GM18508 (cell line): ENCODE results near the gene FGF22.

ENCODE experiments used
- ATAC-seq: cut with Tn5 transposase; IDR thresholded peaks from one replicate; pipeline ENCODE4 v1.9.1; 2021; ENCODE audit warnings: moderate number of reproducible peaks; ENCODE audit not compliant: insufficient read depth, unreplicated experiment

The FGF22 gene

DNA sequence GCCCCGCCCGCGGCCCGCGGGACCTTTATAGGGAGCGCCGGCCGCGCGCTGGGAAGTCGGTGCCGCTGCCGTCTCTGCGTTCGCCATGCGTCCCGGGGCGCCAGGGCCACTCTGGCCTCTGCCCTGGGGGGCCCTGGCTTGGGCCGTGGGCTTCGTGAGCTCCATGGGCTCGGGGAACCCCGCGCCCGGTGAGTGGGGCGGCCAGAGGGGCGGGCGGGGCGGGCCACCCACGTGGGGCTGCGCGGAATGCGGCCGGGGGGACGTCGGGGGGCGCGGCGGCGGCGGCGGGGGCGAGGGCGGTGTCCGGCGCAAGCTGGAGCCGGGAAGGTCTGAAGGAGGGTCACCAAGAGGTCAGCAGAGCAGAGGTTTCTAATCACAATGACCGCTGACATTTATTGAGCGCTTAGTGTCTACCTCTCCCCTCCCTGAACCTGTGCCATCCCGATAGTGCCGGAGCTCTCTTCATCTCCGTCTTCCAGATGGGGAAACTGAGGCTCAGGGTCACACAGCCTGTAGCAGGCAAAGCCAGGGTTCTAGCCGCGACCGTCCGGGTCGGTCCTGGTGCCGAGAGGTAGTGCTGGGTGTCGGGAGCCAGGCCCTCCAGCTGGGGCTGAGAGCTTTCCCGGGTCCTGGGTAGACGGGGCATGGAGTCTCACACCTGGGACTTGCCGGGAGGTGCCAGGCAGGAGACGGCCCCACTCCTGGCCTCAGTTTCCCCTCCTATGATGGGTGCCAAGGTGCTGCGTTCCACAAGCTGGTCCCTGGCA lies 36.8 kb downstream of the FGF22 start, which contains the start of gene FSTL3:
Gene FSTL3, plus strand, starts transcription at position 54 of the 767 bp plus-strand sequence. Its CDS starts 32 bp downstream, at position 86.
- ATAC-seq, result no peak

DNA sequence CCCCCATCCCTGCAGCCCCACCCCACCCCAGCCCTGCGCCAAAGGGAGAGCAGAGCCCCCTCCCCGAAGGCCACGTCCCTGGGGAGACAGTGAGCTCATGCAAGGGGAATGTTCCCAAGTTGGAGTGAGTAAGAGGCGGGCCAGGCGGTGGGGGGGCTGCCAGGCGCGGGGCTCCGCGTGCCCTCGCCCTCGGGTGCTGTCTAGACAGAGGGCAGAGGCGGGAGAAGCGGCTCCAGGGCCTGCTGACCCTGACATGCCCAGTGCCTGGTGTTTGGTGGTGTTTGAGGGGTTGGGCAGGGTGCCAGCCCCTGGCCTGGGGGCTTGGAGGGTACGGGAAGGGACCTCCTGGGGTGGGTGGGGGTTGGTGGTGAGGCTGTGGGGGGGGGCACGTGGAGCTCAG lies 37.5 kb downstream of the FGF22 start:
- no peak for ATAC-seq

DNA sequence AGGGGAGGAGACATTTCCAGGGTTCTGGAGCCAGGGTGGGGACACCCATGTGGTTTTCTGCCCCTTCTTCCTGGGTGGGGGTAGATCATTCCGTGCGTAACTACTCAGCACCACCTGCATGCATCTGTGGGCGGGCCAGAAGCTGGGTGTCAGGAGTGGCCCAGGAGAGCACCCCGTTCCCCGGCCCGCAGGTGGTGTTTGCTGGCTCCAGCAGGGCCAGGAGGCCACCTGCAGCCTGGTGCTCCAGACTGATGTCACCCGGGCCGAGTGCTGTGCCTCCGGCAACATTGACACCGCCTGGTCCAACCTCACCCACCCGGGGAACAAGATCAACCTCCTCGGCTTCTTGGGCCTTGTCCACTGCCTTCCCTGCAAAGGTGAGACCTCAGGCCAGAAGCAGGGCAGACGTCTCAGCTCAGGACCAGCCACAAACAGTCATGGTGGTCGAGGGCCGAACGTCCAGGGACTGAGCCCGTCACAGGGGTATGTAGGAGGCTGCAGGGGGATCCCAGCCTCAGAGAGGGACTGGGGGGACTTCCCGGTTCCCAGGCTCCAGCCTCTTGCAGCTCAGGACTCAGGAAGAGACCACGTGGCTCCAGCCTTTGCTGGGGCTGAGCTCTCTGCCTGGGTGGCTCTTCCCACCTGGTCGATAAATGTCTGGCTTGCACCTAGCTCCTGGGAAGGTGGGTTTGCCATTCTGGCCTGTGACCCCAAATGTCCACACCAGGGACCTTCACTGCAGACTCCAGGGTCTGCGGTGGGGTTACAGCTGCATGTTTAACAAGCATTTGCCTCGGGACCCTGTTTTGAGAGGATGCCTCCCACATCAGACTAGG lies 38.1 kb downstream of the FGF22 start:
- ATAC-seq, result no peak

DNA sequence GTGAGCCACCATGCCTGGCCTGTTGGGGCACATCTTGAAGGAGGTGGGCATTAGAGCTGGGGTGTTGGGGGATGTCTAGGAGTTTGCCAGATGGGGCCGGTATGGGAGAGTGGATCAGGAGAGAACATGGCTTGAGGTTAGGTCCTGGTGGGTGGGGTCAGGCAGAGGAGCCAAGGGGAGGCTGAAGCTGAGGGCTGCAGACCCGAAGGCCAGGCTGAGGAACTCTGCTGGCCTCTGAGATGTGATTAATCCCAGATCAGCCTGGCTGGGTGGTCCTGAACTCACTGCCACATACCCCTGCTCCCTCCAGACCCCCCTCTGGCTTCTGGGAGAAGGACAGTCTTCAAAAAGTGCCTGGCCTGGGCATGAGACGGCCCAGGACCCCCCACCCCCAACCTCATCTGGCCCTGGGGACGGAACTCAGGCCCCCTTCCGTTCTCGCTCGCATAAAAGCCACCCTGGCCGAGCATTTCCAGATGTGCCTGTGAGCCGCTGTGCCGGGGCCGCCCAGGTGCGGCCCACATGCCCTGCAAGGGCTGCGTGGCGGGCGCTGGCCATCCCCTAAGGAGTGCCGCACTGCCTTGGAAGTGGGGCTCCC lies 39.2 kb downstream of the FGF22 start:
- no peak for ATAC-seq

DNA sequence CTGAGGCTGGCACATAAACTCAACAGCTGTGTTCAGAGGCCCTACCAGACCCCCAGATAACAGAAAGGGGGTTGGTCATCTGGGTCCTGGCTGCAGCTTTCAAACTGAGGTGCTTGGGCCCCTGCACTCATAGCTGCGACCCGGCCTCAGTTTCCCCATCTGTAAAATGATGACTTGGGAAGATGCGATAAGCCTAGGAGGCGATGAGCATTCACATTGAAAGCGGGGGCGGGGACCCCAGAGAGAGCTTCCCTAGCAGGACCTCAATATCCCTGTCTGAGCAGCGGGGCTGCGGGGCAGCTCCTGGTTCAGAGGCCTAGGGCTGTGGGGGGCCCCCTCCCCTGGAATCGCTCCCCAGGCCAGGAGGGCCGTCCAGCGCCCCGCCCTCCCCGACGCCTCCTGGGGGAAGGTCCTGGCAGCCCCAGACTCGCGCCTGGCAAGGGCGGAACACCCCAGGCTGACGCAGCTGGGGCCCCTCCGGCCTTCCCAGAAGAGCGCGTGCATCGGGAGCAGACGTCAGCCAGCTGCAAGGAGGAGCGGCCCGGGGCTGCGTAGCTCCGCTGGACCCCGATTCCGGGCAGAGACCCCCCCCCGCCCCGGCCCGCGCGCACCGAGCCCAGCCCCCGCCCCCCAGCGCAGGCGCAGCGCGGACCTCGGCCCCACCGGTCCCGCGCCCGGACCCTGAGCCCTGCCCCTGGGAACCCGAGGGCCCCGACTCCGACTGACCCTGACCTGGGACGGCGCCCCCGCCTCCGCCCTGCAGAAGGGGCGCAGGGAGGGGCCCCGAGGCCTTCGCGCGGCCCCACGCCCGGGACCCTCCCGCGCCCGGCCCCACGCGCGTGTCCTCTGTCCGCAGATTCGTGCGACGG lies 40.0 kb downstream of the FGF22 start:
- ATAC-seq, result no peak

DNA sequence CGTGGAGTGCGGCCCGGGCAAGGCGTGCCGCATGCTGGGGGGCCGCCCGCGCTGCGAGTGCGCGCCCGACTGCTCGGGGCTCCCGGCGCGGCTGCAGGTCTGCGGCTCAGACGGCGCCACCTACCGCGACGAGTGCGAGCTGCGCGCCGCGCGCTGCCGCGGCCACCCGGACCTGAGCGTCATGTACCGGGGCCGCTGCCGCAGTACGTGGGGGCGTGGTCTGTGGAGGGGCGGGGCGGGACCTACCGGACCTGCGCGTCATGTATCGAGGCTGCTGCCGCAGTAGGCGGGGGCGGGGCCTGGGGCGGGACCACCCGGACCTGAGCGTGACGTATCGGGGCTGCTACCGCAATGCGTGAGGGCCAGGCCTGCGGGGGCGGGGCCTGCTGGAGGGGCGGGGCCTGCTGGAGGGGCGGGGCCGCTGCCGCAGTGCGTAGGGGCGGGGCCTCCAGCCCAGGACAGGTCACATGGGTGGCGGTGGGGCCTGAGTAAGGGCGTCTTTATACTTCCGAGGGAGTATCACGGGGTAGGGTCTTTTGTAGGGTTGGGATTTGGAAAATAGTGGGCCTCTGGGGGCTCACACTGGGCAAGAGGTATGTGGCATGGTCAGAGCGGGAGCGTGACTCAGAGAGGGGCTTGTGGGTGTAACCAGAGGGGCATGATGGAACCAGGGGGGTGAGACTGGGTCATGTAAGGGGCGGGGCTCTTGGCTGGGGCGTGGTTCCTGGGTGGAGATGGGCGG lies 40.8 kb downstream of the FGF22 start:
- no peak for ATAC-seq

DNA sequence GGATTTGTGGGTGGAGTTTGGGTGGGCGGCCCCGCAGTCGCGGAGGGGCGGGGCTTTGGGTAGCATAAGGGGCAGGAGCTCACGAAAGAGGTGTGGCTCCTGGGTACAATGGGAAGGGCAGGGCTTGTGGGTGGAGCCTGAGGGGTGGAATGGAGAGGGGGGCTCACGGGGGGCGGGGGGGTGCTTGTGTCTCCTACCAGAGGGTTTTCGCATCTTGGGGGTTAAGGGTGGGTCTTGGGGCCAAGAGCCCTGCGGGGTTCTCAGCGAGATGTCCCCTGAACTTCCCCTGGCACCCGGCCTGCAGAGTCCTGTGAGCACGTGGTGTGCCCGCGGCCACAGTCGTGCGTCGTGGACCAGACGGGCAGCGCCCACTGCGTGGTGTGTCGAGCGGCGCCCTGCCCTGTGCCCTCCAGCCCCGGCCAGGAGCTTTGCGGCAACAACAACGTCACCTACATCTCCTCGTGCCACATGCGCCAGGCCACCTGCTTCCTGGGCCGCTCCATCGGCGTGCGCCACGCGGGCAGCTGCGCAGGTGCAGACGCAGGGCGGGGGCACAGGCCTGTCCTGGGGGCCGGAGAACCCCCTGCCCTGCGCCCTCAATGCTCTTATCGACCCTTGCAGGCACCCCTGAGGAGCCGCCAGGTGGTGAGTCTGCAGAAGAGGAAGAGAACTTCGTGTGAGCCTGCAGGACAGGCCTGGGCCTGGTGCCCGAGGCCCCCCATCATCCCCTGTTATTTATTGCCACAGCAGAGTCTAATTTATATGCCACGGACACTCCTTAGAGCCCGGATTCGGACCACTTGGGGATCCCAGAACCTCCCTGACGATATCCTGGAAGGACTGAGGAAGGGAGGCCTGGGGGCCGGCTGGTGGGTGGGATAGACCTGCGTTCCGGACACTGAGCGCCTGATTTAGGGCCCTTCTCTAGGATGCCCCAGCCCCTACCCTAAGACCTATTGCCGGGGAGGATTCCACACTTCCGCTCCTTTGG lies 41.6 kb downstream of the FGF22 start:
- no peak for ATAC-seq

DNA sequence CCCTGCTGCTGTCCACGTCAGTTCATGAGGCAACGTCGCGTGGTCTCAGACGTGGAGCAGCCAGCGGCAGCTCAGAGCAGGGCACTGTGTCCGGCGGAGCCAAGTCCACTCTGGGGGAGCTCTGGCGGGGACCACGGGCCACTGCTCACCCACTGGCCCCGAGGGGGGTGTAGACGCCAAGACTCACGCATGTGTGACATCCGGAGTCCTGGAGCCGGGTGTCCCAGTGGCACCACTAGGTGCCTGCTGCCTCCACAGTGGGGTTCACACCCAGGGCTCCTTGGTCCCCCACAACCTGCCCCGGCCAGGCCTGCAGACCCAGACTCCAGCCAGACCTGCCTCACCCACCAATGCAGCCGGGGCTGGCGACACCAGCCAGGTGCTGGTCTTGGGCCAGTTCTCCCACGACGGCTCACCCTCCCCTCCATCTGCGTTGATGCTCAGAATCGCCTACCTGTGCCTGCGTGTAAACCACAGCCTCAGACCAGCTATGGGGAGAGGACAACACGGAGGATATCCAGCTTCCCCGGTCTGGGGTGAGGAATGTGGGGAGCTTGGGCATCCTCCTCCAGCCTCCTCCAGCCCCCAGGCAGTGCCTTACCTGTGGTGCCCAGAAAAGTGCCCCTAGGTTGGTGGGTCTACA lies 43.1 kb downstream of the FGF22 start:
- ATAC-seq, result no peak

DNA sequence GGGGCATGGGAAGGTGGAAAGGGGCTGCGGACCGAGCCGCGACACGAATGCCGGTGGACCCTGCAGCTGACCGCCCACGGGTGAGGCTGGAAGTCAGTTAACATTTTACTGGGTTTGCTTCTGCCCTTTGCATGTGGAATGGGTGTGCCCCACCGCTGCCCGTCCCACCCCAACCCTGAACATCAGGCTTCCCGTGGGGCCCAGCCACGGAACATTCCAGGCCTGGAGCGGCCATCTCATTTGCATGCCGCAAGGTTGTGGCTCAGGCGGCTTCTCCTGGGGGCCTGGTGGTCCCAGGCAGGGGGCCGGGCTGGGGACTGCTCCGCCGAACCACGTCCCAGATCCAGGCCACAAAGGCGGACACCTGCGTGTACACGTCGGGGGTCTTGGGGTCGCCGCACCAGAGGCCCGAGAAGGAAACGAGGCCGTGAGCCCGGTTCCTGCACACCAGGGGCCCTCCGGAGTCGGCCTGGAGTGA lies 45.8 kb downstream of the FGF22 start:
- ATAC-seq, result no peak

DNA sequence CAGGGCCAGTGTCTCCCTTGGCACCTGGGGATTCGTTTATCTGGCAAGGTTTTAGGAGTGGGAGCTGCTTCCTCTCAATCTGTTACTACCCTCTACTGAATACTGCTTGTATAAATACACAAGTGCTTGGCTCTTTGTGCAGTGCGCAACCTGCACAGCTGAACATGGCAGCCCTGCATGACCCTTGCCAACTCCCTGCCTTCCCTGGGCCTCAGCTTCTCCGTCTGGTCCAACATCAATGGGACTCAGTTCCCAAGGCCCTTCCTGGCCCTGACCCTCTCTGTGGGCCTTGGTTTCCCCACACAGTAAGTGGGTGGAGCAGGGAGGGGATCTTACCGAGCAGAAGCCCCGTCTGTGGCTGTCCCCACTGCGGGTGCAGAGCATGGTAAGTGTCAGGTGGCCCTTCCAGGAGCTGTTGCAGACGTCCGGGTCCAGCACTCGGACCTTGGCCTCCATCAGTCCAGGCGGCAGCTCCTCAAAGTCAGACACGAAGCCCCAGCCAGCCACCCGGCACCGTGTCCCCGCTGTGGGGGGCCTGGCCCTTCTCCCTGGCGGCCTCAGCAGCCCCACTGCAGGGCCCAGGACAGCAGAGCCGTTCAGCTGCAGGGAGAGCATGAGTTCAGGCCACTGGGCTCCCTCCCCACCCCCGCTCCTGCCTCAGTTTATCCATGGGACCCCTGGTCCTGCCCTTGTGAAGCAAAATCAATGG lies 47.1 kb downstream of the FGF22 start:
- ATAC-seq, result no peak

DNA sequence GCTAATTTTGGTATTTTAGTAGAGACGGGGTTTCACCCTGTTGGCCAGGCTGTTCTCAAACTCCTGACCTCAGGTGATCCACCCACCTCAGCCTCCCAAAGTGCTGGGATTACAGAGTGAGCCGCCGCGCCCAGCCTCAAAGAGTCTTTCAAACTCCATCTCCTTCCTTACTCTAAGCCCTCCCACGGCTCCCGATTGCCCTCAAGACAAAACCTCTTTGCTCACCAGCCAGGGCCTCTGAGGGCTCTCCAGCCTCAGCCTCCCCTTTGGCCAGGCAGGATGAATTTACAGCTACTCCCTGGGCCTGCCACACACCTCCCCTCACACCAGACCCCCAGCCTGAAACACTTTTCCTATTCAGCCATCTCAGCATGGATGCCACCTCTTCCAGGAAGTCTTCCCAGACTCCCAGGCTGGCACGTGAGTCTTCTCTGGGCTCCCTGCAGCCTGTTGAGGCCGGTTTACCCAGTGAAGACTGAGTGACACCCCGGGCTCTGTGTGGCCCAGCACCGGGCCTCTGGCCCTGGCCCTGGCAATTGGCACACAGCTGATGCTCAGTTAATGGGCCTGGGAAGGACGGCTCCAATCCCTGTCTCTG lies 48.0 kb downstream of the FGF22 start:
- ATAC-seq, result no peak

DNA sequence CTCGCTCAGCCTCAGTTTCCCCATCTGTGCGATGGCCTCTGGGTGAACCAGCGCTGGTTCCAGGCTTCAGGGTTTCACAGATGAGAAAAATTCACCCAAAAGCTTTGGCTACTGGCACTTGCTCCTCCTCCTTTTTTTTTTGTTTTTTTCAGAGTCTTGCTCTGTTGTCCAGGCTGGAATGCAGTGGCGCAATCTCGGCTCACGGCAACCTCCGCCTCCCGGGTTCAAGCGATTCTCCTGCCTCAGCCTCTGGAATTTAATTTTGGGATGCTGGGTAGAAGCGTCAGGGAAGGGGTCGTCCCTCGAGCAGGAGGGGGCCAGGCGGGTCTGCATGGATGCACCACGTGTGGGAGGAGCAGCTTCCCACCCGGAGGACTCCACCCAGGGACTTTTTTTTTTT lies 48.5 kb downstream of the FGF22 start:
- ATAC-seq, result no peak

DNA sequence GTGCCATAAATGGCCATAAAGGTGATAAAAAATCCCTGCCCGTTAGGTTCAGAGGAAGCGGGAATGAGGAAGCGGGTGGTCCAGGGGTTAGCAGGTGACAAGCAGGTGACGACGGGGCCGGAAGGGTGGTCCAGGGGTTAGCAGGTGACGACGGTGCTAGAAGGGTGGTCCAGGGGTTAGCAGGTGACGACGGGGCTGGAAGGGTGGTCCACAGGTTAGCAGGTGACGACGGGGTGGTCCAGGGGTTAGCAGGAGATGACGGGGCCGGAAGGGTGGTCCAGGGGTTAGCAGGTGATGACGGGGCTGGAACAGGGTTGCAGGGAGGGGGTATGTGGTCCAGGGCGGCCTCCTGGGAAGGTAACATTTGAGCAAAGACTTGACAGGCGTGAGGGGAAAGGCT lies 49.3 kb downstream of the FGF22 start:
- no peak for ATAC-seq

DNA sequence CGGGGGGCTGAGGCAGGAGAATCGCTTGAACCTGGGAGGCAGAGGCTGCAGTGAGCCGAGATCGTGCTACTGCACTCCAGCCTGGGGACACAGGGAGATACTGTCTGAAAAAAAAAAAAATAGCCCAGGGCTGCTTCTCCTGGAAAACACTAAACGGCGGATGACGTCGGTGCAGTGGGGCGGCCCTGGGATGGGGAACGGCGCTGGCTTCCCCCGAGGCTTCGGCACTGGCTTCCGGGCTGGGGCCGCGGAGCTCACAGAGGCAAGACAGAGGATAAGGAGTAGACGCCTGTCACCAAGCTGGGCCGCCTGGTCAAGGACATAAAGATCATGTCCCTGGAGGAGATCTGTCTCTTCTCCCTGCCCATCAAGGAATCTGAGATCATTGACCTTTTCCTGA lies 50.5 kb downstream of the FGF22 start:
- no peak for ATAC-seq
